Stimulated activated CD8-positive, alpha-beta memory T cell treated with anti-CD3 and anti-CD28 coated beads, Interleukin-4, amount 100 ng/mL, for 1 hour (primary cell): ENCODE results near the gene TPPP3.
"Not testable (repeated sequence)": the region's sequence is repeated elsewhere in the genome, so short reads cannot be mapped to it uniquely, and the experiment has no call there.

Source experiments
- DNase-seq, 2 donors: peaks; one replicate each; pipeline ENCODE4 v3.0.0-alpha.2; 2020; ENCODE audit warnings: low read depth in 2 of 2, low spot score in 1 of 2

Gene TPPP3

GRCh38 chr16:67390816-67391423 is 2.4 kb downstream of the TPPP3 start:
- DNase-seq: no peak

- DNase-seq: no peak
These were observed 3.1 kb downstream of the TPPP3 start for GRCh38 chr16:67389911-67390815.

- no peak for DNase-seq
These were observed 4.7 kb downstream of the TPPP3 start for GRCh38 chr16:67388591-67388990.

- no peak for DNase-seq
These were observed 5.1 kb downstream of the TPPP3 start for GRCh38 chr16:67388191-67388590.

- no peak for DNase-seq
These were observed 5.7 kb downstream of the TPPP3 start for GRCh38 chr16:67387479-67388079.

- no peak for DNase-seq
These were observed 6.3 kb downstream of the TPPP3 start for GRCh38 chr16:67386861-67387455.

- DNase-seq: no peak
These were observed 8.4 kb downstream of the TPPP3 start for GRCh38 chr16:67384778-67385510.

GRCh38 chr16:67383284-67383683 is 10.0 kb downstream of the TPPP3 start:
- DNase-seq: no peak

GRCh38 chr16:67378642-67379041 is 14.7 kb downstream of the TPPP3 start:
- DNase-seq: no peak

GRCh38 chr16:67376012-67376411 is 17.3 kb downstream of the TPPP3 start:
- DNase-seq: not testable (repeated sequence)

GRCh38 chr16:67372664-67373063 is 20.6 kb downstream of the TPPP3 start:
- no peak for DNase-seq

GRCh38 chr16:67370661-67371060 is 22.6 kb downstream of the TPPP3 start:
- no peak for DNase-seq

- DNase-seq: no peak
These were observed 28.6 kb downstream of the TPPP3 start for GRCh38 chr16:67364600-67365235.

GRCh38 chr16:67361038-67361437 is 32.3 kb downstream of the TPPP3 start:
- no peak for DNase-seq

- not testable (repeated sequence) for DNase-seq
These were observed 33.6 kb downstream of the TPPP3 start for GRCh38 chr16:67359540-67360269.

GRCh38 chr16:67357561-67357960 is 35.7 kb downstream of the TPPP3 start:
- DNase-seq: no peak

GRCh38 chr16:67356396-67356795 is 36.9 kb downstream of the TPPP3 start:
- no peak for DNase-seq

GRCh38 chr16:67352463-67352862 is 40.8 kb downstream of the TPPP3 start:
- DNase-seq: not testable (repeated sequence)

GRCh38 chr16:67350324-67350723 is 43.0 kb downstream of the TPPP3 start:
- DNase-seq: no peak

- no peak for DNase-seq
These were observed 44.1 kb downstream of the TPPP3 start for GRCh38 chr16:67349172-67349571.
